ENCODE measurements around the gene UNKL.
A peak's percentile ranks its signal among the peaks of the same experiment; 100 is the strongest.

UNKL gene

GRCh38 chr16:1414532-1415260 is at the start of gene UNKL:
TSS of gene UNKL (minus strand) at chr16:1414704. CDS start at chr16:1414691, 13 bp downstream.
- peak; percentile 78 for DNase-seq (ENCODE audit: low spot score)

DNA sequence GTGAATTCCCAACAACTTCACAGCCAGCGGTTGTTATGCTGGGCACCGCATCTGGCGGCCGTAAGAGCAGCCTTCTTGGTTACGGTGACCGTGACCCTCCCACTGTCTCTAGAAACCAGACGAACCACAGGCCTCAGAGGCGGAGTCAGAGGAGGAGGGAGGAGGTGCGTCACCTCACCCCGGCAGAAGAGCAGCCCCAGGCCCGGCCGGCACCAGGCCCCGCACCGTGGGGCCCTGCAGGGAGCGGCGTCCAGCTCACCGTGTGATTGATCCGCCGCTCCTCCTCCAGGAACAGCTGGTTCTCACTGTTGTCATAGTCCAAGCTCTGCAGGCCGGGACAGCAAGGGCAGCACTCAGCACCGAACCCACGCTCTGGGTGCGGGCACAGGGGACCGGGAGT is 46.6 kb upstream of the UNKL start:
- DNase-seq (ENCODE audit: low spot score) = no peak

DNA sequence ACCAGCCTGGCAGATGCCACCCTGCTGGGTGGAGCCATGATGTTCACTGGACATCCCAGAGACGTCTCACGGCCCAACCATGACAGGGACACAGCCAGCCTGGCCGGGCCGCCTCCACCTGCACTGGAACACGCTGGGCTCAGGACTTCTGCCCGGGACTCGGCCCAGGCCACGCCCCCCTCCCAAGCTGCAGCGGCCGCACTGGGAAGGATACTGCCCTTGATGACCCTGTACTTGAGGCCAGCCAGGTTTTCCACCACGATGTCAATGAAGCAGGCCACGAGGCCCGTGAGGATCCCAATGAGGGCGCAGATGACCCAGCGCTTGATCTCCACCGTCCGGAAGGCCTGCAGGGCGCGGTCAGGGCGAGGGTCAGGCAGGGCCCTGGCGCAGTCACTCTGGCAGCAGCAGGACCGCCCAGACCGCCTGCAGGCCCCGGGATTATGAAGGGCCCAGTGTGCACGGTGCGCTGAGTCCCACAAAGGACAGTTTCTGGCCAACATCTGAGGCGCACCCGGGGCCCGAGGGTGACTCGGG is 46.2 kb upstream of the UNKL start:
- no peak for DNase-seq (ENCODE audit: low spot score)

- no peak for DNase-seq (ENCODE audit: low spot score)
Measured at GRCh38 chr16:1459967-1460366, 45.5 kb upstream of the UNKL start.

- DNase-seq (ENCODE audit: low spot score) = peak; percentile 82
Measured at GRCh38 chr16:1458977-1459341, 44.5 kb upstream of the UNKL start.

GRCh38 chr16:1458336-1458976 is 44.0 kb upstream of the UNKL start:
- DNase-seq (ENCODE audit: low spot score) = no peak

DNA sequence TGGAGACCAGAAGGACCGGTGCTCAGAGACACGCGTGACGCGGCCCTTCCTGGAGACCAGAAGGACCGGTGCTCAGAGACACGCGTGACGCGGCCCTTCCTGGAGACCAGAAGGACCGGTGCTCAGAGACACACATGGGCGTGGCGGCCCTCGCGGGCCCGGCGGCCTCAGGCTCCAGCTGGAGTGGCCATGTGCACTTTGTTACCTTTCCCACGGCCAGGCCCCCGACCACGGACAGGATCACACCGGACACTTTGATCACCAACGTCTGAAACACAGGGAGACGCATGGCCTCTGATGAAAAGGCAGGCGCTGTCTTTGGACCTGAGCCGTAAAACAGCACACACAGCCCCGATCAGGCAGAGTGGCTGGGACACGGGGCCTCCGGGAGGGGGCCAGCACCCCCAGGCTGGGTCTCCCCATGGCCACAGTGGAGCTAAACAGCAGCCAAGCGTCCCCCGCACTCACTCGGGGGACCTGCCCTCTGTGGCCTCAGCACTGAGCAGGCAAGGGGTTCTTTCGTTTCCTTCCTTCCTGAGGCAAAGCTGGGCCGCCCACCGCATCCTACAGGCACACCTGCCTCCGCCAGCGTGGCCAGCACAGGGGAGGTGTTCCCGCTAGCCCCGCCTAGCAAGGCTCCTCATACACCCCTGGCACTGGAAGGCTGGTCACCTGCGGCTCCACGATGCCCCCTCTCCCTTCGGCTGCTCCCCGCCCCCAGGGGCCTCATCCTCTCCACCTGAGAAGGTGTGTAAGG is 43.2 kb upstream of the UNKL start:
- no peak for DNase-seq (ENCODE audit: low spot score)

- no peak for DNase-seq (ENCODE audit: low spot score)
Measured at GRCh38 chr16:1456951-1457350, 42.4 kb upstream of the UNKL start.

- DNase-seq (ENCODE audit: low spot score) = no peak
Measured at GRCh38 chr16:1455190-1456171, 41.0 kb upstream of the UNKL start.

GRCh38 chr16:1454561-1454960 is 40.1 kb upstream of the UNKL start:
- DNase-seq (ENCODE audit: low spot score) = no peak

DNA sequence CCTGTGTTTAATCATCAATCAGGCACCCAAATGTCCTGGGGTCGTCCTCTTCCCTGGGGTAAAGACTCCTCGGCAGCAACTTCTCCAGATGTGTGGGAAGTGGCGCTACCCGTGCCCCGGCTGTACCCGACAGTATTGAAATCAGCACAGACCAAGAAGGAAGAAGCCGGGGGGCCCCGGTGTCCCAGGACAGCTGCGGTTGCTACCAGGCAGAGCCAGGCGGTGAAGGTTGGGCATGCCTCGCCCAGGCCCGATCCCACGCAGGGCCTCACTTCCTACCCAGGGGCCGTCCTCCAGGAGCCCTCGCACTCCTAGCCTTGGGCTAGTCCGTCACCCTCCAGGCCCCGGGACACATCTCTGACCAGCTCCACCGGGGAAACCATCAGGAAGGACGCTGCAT is 38.8 kb upstream of the UNKL start:
- no peak for DNase-seq (ENCODE audit: low spot score)

DNA sequence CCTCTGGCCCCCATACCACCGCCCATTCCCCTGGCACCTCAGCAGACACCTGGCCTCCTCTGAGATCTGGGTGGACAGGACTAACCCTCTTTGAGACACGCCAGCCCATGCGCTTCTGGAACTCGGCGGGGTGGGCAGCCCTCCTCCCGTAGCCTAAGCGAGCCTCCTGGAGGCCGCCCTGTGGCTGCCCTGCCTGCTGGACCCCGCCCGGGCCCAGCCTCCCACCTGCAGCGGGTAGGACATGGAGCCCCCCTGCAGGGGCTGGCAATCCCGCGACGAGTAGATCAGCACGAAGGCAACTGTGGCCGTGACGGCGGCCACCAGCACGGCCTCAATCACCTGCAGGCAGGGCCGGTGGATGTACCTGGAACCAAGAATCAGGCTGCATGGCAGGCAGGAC is 38.0 kb upstream of the UNKL start:
- DNase-seq (ENCODE audit: low spot score) = no peak

GRCh38 chr16:1451702-1452392 is 37.3 kb upstream of the UNKL start:
- DNase-seq (ENCODE audit: low spot score) = no peak

DNA sequence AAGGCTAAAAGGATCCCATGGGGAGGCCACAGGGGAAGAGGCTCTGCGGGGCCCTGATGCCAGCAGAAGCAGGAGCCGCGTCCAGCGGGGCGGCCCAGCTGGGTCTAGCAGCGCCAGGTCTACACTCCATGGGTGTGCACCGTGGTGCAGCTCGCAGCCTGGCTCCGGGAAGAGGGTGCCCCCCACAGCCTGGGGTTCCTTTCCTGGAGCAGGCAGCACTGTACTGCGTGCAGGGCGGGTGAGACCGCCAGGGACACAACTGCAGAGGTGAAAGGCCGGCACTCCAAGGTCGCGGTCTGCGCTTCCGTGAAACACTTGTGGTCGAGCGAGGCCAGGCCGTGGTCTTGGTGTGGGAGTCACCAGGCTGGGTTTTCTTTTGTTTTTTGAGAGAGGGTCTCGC is 36.3 kb upstream of the UNKL start:
- no peak for DNase-seq (ENCODE audit: low spot score)

DNA sequence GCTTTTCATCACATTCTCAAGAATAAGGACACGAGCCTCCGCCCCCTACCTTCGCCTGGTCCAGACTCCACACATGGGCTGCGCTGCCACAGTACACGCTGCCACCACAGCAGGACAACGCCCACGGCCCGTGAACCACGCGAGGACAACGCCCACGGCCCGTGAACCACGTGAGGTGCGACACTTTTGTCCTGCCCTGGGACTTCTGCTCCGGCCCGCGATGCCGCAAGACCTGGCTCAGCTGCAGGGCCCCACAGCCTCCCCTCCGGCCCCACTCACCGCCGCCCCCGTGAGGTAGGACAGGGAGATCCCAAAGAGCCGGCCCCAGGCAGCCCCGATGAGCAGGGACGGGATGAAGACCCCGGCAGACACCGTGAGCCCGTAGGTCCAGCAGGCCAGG is 35.7 kb upstream of the UNKL start:
- no peak for DNase-seq (ENCODE audit: low spot score)

- no peak for DNase-seq (ENCODE audit: low spot score)
Measured at GRCh38 chr16:1449201-1449788, 34.8 kb upstream of the UNKL start.

- no peak for DNase-seq (ENCODE audit: low spot score)
Measured at GRCh38 chr16:1448536-1449116, 34.1 kb upstream of the UNKL start.

GRCh38 chr16:1447965-1448364 is 33.5 kb upstream of the UNKL start:
- no peak for DNase-seq (ENCODE audit: low spot score)

GRCh38 chr16:1446296-1447080 is 32.0 kb upstream of the UNKL start:
- no peak for DNase-seq (ENCODE audit: low spot score)

All from NAMALWA (cell line).